Measurements from ENCODE around the gene TAS1R2.
"Not testable (repeated sequence)": the region's sequence is repeated elsewhere in the genome, so short reads cannot be mapped to it uniquely, and the experiment has no call there.

The TAS1R2 gene

DNA sequence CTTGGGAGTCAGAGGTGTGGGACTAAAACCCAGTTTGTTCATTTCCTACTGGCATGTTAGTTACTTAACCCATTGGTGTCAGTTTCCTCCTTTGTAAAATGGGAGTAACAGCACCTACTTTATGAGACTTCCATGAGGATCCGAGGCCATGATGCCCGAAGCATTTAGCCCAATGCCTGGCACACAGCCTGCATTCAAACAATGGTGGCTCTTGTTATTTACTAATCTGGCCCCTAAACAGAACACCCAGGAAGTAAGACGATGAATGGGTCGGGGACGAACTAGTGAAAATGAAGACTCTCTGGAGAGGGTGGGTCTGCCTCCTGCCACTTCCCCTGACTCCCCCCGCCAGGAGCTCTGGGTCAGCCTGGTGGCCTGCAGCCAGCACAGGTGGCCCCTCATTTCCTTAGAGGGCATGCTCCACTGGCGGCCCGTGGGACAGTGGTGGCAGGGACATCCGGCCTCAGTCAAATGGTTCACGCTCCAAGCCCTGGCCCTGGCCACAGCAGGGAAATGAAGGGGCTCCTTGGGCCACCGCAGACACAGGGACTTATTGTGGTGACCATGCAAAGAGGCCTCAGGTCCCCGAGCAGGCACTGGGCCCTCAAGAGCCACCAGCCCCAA, 9.5 kb upstream of the TAS1R2 start:
- DNase-seq (ENCODE audit: low read depth): no peak

DNA sequence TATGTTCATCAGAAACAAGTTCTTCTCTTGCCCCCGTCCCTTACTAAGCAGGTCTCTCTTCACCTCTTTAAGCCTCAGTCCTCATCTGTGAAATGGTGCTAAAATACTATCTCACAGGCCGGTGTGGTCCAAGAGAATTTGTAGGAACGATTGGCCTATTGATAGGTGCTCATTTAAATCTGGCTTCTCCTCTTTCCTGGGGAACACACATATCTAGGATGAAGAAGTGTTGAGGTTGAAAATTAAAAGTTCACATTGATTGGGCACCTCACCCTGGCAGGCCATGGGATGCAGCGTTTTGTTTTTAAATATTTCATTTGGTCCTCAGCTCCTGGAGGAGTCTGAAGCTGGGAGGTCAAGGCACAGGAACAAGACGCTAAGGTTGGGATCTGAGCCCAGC, 8.9 kb upstream of the TAS1R2 start:
- no peak for DNase-seq (ENCODE audit: low read depth)

DNA sequence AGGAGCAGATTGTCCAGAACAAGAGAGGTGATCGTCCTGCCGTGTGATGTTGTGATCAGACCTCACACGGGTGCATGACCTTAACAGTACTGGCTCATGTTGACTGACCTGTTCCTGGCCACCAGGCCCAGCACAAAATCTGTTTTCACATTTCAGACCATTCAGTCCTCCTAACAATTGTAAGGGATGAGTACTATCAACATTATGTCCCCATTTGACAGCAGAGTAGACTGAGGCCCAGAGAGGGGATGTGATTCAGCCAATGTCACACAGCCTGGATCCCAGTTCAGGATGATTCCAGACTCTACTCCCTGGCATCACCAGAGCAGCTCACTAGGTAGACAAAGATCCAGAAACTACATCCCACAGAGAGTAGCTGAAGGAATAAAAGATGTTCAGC, 7.4 kb upstream of the TAS1R2 start:
- no peak for DNase-seq (ENCODE audit: low read depth)

DNA sequence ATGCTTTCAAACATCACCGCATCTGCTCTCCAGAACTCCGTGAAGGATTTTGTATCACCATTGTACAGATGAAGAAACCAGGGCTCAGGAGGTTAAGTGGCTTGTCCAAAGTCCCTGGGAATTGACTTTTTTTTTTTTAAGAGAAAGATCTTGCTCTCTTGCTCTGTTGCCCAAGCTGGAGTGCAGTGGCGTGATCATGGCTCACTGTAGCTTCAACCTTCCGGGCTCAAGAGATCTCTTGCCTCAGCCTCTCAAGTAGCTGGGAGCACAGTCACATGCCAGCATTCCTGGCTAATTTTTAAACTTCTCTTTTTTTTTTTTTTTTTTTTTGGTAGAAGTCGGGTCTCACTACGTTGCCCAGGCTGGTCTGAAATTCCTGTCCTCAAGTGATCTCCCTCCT, 6.9 kb upstream of the TAS1R2 start:
- no peak for DNase-seq (ENCODE audit: low read depth)

DNA sequence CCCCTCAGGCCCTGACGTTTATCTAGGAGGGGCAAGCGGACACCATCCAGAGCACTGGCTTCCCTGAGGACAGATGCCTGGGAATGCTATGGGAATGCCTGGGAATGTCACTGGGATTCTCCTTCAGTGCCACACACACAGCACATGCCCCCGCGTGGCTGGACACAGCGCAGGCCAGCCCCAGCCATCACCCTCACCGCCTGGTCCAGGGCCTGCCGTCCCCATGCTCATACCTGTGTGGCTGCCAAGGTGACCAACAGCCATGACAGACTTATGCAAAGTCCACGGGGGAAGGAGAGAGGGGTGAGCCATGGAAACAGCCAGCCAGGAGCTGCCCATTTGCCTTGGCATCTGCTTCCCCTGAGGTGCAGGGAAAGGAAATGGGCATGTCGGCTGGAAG, 5.7 kb upstream of the TAS1R2 start:
- DNase-seq (ENCODE audit: low read depth): no peak

DNA sequence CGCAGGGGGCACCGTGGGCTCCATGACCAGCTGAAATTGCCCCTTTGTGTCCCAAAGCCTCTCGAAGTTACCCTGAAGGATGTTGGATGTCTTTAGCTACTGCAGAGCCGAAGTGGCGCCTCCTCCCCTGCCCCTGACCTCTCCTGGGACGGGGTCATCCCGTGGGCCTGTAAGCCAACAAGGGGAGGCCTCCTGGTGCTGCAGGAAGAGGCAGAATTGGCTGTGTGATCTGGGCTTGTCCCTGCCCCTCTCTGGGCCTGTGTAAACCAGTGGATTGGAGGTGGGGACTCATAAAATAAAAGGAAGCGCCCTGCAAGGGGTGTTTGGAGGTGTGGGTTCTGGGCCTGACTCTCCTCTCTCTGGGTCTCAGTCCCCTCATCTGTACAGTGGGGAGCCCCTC, 2.1 kb upstream of the TAS1R2 start:
- no peak for DNase-seq (ENCODE audit: low read depth)

DNA sequence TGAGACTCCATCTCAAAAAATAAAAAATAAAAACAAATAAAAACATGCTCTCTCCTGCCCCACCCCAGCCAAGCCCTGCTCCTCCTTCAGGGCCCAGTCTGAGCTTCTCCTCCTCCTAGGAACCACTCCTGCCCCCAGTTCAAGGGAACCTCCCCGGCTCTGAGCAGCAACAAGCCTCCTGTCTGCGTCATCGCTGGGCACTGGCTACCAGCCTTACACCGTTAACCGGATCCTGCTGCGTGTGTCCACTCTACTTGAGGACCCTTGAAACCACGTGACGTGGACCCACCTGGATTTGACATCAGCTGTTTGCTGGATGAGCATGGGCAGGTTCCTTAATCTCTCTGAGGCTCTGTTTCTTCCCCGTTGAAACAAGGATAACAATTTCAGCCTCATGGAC, 1.6 kb upstream of the TAS1R2 start:
- DNase-seq (ENCODE audit: low read depth): no peak

DNA sequence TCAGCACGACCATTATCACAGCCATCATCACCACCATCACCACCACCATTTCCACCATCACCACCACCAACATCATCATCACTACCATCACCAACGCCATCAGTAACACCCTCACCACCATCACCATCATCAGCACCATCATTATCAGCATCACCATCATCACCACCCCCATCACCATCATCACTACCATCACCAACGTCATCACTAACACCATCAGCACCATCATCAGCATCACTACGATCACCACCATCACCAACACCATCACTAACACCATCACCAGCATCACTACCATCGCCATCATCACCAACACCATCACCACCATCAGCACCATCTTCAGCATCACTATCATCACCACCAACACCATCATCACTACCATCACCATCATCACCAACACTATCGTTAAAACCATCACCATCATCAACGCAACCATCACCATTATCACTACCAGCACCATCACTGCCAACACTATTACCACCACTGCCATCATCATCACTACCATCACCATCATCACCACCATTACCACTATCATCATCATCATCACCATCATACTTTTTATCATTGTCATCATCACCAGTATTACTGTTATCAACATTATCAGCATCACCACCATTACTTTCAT, 1.3 kb downstream of the TAS1R2 start:
- DNase-seq (ENCODE audit: low read depth): no peak

DNA sequence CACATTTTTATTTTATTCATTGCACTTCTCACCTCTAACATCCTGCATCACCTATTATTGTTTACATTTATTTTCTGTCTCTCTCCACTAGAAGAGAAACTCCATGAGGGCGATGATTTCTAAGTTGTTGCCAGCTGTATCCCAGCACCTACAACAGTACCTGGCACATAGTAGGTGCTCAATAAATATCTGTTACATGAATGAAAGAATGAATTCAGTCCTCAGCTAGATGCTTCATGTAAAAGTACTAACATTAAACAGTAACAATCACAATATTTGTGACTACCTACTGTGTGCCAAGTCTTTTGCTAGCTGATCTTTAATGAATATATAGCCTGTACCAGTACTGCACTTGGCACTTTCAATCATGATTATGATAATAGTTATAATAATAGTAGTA, 3.0 kb downstream of the TAS1R2 start:
- DNase-seq (ENCODE audit: low read depth): no peak

DNA sequence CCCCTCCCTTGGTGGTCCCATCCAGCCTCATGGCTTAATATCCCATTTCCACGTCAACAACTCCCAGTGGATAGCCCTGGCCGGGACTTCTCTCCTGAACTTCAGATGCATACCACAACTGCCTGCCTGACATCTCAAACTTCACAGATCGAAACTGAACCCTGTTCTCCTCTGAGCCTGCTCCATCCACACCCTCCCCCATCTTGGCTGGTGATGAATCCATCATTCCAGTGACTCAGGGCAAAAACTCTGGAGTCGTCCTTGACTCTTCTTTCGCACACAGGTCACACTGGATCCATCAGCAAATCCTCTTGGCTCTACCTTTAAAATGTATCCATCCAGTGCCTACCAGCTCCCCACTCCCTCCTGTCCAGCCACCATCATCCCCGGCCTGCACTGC, 3.9 kb downstream of the TAS1R2 start:
- DNase-seq (ENCODE audit: low read depth): no peak

DNA sequence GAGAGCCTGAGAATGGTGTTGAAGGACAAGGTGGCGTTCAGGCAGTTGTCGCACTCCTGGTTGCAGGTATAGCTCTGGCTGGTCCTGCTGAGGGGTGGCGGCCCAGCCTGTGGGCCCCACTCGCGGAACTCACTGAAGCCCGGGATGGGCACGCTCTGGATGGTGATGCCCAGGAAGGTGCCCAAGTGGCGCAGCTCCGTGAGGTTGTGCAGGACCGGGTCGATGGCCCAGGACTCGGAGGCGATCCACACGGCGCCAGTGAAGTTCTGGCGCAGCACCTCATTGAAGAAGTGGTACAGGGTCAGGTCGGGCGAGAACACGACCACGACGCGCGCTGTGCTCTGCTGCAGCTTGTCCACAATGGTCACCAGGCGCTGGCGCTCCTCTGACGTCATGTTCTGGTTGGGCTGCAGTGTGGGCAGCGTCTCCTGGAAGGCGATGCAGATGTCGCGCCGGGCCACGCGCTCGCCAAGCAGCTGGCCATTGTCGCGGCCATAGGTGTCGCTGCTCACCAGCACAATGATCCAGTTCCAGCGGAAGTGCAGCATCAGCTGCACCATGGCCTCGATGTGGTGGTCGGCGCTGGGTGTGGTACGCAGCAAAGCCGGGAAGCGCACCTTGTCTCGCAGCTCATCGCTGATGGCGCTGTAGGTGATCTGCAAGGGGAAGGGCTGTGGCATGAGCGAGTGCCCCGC, 5.0 kb downstream of the TAS1R2 start:
- no peak for DNase-seq (ENCODE audit: low read depth)

DNA sequence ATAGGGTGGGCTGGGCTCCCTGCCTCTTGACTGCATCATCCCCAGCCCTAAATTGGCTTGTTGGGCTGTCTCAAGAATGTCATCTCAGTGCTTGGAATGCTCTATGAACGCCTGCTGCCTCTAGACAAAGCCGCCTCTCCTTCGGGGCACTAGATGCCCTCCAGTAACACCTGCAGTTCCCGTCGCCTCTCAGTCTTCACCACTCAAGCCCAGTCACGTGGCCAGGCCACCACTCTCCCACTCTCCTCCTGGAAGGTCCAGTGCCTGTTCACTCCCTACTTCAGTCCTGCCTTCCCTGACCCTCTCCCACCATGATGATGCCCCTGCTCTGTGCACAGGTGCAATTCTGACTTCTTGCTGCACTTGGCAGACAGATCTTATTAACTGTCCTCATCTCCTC, 7.0 kb downstream of the TAS1R2 start:
- no peak for DNase-seq (ENCODE audit: low read depth)

DNA sequence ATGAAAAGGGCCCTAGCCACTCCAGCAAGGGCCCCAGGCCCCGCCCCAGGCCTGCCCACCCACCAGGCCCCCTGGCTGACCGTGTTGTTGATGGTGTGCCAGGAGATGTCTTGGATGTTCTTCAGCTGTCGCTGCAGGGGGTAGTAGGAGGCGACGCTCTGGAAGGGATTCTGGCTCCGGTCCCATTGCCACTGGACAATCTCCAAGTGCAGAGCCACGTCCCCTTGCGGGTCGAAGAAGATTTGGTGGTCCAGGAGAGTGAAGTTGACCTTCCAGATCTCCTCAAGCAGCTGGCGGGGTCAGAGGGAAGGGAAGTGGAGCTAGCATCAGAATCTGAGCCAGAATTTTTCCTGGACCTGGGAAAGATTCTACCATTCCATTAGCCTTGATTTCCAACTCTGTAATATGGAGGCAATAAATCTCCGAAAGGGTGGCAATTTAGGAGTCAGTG, 10.2 kb downstream of the TAS1R2 start:
- DNase-seq (ENCODE audit: low read depth): no peak

DNA sequence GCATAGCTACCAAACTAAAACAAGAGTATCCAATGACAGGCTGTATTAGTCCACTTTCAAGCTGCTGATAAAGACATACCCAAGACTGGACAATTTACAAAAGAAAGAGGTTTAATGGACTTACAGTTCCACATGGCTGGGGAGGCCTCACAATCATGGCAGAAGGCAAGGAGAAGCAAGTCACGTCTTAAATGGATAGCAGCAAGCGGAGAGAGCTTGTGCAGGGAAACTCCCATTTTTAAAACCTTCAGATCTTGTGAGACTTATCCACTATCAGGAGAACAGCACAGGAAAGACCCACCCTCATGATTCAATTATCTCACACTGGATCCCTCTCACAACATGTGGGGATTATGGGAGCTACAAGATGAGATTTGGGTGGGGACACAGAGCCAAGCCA, 11.7 kb downstream of the TAS1R2 start:
- DNase-seq (ENCODE audit: low read depth): not testable (repeated sequence)

DNA sequence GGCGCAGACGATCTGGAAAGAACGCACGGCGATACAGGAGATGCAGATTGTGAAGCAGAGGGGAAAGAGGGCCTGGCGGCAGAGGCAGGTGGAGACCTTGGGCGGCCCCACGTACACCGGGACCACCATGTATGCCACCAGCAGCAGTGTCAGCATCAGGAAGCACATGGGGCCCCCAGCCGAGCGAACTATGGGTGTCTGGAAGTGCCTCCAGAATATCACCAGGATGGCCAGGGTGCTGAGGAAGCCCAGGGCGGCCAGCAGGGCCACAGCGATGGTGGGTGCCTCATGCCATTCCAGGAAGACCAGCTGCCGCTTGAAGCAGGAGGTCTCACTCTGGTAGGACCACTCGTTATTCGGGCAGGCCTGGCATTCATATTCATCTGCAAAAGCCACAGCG, 19.3 kb downstream of the TAS1R2 start:
- DNase-seq (ENCODE audit: low read depth): no peak

DNA sequence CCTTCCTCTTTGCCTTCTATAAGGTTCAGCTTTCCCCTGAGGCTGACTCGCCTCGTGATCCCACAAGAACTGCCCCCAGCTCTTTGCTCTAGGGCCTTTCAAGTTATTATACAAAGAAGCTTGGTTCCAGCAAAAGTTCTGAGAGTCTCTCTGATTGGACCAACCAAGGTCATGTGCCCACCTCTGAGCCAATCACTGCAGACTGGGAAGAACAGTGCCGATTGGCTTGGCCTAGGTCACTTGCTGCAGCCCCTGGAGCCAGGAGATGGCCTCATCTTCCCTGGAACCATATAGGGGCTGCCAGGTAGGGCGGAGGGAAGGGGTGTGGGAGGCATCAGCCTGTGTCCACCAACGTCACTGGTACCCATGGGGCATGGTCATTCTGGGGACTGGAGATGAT, 22.8 kb downstream of the TAS1R2 start:
- no peak for DNase-seq (ENCODE audit: low read depth)

DNA sequence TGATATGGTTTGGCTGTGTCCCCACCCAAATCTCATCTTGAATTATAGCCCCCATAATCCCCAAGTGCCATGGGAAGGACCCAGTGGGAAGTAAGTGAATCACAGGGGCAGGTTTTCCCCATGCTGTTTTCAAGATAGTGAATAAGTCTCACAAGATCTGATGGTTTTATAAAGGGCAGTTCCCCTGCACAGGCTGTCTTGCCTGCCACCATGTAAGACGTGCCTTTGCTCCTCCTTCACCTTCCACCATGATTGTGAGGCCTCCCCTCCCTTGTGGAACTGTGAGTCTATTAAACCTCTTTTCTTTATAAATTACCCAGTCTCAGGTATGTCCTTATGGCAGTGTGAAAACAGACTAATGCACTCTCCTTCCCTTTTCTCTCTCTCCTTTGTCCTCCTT, 27.1 kb downstream of the TAS1R2 start:
- not testable (repeated sequence) for DNase-seq (ENCODE audit: low read depth)

DNA sequence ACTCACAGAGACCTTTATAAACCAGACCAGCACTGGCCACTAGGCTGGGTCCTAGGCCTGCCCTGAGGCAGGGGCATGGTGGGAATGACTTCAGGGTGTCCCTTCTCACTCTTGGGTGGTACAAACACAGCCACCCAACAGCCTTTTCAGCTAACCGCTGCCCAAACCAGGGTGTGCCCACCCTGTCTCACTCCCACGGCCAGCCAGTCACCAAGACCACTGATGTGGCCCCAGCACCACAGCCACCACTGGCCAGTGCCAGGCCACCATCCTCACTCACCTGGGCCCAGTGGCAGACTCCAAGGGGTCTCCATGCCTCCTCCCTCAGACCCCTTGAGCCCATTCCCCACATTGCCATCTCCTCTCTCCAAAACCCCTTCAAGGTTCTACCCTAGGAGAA, 27.8 kb downstream of the TAS1R2 start:
- no peak for DNase-seq (ENCODE audit: low read depth)

DNA sequence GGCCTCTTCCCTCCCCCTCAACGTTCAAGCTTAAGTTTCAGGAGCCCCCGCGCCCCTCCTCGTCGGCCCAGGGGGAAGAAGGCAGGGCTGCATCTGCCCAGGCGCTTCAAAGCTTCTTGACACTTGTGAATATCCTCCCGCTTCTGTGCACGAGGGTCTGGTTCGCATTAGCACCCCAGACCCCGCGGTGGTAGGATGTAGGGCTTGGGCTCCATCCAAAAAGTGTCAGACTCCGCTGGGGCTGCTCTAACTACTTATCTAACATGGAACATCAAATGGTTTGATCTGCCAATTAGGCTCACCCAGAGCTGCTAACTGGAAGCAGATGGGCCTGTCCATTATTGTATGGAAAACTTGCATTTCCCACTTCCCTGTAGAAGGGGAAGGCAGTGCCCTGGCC, 28.9 kb downstream of the TAS1R2 start:
- no peak for DNase-seq (ENCODE audit: low read depth)

DNA sequence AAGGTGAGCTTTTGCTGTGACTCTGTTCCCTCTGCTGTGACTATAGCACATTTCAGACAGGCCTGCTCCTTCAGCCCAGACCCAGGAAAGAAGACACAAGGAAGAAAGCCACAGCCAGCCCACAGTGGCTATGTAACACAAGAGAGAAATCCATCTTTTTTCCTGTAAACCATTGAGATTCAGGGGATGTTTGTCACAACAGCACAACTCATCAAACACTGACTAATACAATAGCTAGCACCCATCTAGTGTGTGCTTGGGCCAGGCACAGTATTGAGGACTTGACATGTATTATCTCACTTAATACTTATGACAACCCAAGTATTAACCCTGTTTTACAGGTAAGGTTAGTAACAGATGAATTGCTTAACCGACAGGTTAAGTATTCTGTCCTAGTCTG, 29.8 kb downstream of the TAS1R2 start:
- no peak for DNase-seq (ENCODE audit: low read depth)

DNA sequence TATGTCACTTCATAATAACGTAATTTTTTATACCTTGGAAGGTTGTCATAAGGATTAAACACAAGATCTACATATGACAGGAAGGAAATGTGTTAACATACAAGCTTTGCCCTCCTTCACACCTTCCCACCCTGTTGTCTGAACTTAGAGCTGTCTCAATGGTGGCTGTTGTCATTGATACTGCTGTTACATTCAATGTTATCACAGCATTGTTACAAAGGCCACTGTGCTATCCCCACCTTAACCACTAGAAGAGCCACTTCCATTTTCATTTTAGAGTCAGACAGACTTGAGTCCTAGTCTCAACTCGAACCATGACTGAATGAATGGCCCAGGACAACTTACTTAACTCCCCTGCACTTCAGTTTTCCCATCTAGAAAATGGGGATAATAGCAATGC, 31.2 kb downstream of the TAS1R2 start:
- DNase-seq (ENCODE audit: low read depth): no peak

DNA sequence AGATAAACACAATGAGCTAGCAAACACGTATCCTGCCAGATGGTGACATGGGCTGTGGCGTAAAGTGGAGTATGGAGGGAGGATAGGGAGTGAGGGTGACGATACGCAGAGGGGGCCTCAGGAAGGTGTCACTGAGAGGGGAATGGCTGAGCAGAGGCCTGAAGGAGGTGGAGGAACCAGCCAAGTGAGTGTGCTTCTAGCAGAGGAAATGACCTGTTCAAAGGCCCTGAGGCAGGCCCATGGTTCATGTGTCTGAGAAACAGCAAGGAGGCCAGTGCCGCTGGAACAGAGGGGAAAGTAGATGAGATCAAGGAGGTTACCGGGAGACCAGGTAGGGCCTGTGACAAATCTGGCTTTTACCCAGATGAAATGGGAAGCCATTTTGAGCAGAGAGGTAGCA, 36.0 kb downstream of the TAS1R2 start:
- no peak for DNase-seq (ENCODE audit: low read depth)

DNA sequence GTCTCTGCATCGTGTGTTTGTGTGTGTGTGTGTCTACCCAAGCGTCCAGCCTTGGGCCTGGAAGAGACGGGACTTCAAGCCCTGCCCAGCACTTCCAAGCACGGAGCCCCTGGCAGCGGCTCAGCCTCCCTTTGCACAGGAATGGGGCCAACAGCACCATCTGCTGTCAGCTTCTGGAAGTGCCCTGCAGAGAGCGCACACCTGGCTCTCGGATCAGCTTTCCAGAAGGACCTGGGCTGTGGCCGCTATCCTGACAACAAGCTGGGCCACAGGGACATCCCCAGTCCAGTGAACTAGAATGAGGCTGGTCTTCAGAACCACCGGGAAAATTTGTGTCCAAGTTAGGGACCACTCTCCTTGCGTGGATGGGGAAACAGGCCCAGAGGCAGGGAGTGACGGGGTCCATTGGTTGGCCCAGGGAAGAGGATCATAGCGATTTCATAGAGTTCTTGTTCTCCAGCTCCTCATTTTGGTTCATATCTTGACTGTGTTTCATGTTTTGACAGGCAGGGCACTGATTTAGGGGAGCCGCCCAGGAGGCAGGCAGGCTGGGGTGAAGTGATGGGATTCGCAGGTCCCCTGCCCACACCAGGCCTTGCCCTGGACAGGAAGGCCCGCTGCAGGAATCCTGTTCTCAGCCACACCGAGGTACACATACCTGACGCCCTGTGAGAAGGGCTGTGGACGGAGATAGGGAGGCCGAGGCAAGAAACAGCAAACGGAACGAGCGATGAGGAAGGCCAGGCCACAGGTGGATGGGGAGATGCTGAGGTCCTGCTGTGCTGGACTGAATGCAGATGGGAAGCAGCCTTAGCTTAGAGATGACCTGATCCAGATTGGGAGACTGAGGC, 38.4 kb downstream of the TAS1R2 start:
- peak; percentile 48 for DNase-seq (ENCODE audit: low read depth)

Measured in stimulated activated CD8-positive, alpha-beta memory T cell treated with anti-CD3 and anti-CD28 coated beads, Interleukin-7, amount 100 ng/mL, for 24 hours (primary cell).